ENCODE data around the gene ADD2.

The ADD2 gene

DNA sequence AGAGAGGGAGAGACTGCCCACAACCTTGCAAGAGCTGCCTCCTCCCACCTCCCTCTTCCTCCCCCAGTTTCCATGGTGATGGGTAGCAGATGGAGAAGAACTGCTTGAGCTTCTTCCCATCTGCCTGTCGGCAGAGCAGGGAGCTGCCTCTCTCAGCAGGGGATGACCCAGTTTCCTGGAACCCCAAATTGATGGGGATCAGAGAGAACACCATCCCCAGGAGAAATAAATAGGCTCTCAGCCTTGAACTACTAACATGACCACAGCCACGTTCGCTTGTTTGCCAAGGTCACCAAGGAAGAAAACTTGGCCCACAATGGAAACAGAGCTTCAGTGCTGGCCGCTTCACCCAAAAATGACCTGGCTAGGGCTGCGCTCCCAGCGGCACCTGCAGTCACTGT is 82.2 kb downstream of the ADD2 start:
- TF ChIP-seq, protein P1, sequence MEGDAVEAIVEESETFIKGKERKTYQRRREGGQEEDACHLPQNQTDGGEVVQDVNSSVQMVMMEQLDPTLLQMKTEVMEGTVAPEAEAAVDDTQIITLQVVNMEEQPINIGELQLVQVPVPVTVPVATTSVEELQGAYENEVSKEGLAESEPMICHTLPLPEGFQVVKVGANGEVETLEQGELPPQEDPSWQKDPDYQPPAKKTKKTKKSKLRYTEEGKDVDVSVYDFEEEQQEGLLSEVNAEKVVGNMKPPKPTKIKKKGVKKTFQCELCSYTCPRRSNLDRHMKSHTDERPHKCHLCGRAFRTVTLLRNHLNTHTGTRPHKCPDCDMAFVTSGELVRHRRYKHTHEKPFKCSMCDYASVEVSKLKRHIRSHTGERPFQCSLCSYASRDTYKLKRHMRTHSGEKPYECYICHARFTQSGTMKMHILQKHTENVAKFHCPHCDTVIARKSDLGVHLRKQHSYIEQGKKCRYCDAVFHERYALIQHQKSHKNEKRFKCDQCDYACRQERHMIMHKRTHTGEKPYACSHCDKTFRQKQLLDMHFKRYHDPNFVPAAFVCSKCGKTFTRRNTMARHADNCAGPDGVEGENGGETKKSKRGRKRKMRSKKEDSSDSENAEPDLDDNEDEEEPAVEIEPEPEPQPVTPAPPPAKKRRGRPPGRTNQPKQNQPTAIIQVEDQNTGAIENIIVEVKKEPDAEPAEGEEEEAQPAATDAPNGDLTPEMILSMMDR (IDR thresholded peaks at IDR 0.05; ENCODE audit: control insufficient read depth, insufficient read depth, low read depth, low read length, missing control alignments): no peak
- no peak overlapping the region for H3K4me3 ChIP-seq (ENCODE audit: control insufficient read depth, low read depth, low read length)
- DNase-seq (ENCODE audit: low read depth): no peak

DNA sequence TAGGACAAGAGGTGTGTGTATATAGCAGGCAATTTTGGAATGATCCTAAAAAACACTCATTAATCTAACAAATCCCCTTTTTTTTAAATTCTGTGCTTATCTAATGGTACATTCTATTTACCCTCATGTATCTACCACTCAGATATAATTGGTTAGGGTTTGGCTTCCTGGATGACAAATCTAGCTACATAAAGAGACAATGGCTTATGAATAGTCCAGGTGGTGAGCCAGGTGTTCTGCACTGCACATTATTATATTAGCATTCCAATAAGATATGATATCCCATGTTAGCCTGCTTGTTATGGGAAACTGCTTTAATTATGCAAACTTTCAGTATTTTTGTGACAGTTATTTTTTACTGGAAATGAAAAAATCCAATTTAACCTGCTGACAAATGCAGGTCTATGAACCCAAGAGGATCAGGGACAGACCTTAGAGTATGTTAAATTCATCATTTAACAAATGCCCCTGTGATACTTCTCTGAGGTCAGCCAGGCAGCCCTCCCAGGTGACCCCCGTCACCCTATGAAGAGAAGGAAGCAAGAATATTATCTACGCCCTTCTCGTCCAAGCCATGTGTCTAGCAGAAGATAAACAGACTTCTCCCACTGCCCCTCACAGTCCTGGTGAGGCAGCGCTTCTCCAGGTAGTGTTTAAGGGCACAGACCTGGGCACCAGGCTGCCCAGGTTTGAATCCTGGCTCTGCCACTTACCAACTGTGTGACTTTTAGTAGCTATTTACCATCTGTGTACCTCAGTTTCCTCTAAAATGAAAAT is 83.0 kb downstream of the ADD2 start:
- no peak overlapping the region for H3K4me3 ChIP-seq (ENCODE audit: control insufficient read depth, low read depth, low read length)
- TF ChIP-seq, protein P1 (IDR thresholded peaks at IDR 0.05; ENCODE audit: control insufficient read depth, insufficient read depth, low read depth, low read length, missing control alignments): no peak
- DNase-seq (ENCODE audit: low read depth): no peak

DNA sequence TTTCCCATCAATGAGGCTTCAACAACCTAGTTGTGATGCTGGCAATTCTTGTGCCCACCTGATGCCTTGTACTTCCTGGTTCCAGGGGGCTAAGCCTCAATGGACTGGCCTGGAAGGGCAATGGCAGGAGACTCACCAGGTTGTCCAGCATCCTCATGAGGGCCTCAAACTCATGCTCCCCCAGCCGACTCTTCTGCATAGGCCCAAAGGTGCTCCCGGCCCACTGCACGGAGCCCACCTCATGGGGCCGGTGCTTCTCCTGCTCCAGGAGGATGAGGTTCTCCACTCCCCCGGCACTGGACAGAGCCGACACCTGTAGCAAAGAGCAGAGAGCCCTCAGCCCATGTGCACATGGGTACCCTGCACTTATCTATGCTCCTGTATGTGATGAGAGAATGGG is 84.5 kb downstream of the ADD2 start:
- TF ChIP-seq, protein P1 (IDR thresholded peaks at IDR 0.05; ENCODE audit: control insufficient read depth, insufficient read depth, low read depth, low read length, missing control alignments): no peak
- no peak for DNase-seq (ENCODE audit: low read depth)
- no peak overlapping the region for H3K4me3 ChIP-seq (ENCODE audit: control insufficient read depth, low read depth, low read length)

DNA sequence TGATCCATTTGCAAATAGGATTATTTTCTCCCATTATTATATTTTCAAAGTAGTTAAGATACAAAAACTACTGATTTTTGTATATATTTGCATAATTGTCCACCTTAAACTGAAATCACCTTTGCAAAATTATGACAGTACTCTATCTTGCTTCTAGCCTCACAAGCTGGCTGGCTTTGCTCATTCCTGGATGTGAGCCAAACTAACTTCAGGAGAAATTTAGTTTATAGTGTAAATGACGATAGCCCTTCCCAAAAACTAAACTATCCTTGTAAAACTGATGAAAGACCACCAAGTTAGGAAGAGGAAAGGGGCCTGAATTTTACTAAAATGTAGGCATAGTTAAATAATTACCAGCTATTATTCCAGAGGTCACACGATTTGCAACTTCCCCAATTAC is 87.3 kb downstream of the ADD2 start:
- H3K4me3 ChIP-seq (ENCODE audit: control insufficient read depth, low read depth, low read length): no peak overlapping the region
- DNase-seq (ENCODE audit: low read depth): no peak
- TF ChIP-seq, protein P1 (IDR thresholded peaks at IDR 0.05; ENCODE audit: control insufficient read depth, insufficient read depth, low read depth, low read length, missing control alignments): no peak

DNA sequence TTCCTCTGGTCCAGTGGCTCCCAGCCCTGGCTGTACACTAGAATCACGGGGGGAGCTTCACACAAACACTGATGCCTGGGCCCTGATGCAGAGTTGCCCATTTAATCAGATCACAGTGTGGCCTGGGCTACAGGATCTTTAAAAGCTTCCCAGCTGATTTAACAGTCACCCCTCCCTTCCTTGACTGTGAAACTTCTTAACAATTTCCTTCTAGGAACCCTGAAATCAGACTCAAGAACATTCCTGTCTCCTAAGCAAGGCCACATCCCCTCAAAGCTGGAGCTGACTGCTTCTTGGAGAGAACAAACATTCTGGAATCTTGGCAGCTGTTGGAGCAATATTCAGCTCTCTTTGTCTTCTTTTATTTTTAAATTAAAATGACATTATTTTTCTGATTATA is 88.7 kb downstream of the ADD2 start:
- no peak overlapping the region for H3K4me3 ChIP-seq (ENCODE audit: control insufficient read depth, low read depth, low read length)
- no peak for DNase-seq (ENCODE audit: low read depth)
- TF ChIP-seq, protein P1 (IDR thresholded peaks at IDR 0.05; ENCODE audit: control insufficient read depth, insufficient read depth, low read depth, low read length, missing control alignments): no peak

DNA sequence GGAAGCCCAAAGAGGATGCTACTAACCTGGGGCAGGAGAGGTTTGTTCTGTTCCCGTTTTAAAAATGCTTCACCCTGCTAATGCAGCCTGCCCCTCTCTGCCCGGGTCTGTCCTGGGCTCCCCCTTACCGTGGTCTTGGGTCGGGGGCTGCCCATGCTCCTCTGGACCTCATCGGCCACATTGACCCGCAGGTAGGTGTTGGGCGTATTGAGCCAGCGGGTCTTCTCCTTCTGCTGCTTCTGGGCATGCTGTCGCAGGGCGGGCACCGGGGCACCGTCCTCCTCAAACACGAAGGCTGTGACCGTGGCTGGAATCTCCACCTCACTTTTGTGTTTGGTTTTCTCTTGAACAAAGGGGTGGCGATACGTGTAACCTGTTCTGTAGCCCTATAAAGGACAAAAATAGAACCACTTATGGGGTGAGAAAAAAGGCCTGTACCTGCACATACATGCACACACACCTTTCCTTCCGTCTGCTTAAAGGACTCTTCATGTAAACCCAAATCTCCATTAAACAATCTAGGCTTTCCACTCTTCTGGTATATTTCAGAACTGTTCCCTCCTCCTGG is 89.3 kb downstream of the ADD2 start:
- DNase-seq (ENCODE audit: low read depth): no peak
- H3K4me3 ChIP-seq (ENCODE audit: control insufficient read depth, low read depth, low read length): no peak overlapping the region
- TF ChIP-seq, protein P1 (IDR thresholded peaks at IDR 0.05; ENCODE audit: control insufficient read depth, insufficient read depth, low read depth, low read length, missing control alignments): no peak
